ENCODE measurements around the gene AGR2. TPM values are rescaled to one million over a fixed set of nuclear protein-coding genes. Genes with fewer than 3 reads are reported as not detected.

Gene AGR2
- total RNA-seq, 1 experiment from 2014 or later = not detected

DNA sequence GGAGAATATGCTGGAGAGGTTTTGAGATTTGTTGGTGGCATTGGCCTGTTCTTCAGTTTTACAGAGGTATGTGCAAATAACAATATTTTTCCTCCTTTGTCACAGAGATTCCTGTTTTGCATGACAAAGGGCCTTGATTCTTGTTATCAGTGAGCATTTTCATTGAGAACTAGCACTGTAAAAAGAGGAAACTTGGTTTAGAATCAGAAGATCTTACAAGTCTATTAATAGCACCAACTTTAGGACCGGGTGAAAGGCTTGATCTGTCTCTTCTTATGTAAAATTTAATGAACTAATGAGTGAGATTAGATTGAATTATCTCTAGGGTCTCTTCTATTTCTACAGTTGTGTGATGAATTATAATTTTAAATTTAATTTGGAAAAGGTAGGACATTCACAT, 25.7 kb downstream of the AGR2 start:
- H4K8ac ChIP-seq (replicated peaks; ENCODE audit: insufficient read length, low read depth, low read length) = no peak overlapping the region
- no peak overlapping the region for H3K4me3 Mint-ChIP-seq
- no peaks in the 10 kb centered on the region for H3K79me1 ChIP-seq (ENCODE audit: insufficient read depth, low read depth, low read length, poor library complexity, severe bottlenecking)
- H3K4me1 ChIP-seq (ENCODE audit: insufficient read depth, low read length) = no peaks in the 10 kb centered on the region; the same call in 1 of the 2 replicates
- H3K27me3 Mint-ChIP-seq (ENCODE audit: low read depth) = no peaks in the 10 kb centered on the region
- no CpG with 5 or more reads among the region's 1 CpG for WGBS (ENCODE audit: extremely low coverage, insufficient read length, low lambda C conversion rate)
- H3K14ac ChIP-seq (ENCODE audit: insufficient read depth, low read length) = no peak overlapping the region
- peaks cover 0 to 2% (median 0%) of the 10 kb centered on the region in 3 experiments; a peak in 1 of 7 replicates for H3K36me3 Mint-ChIP-seq (ENCODE audit: insufficient read depth in 1 of 3, low read depth in 3 of 3)
- H4K5ac ChIP-seq (ENCODE audit: insufficient read length, low read depth, low read length) = no peak overlapping the region
- peaks cover 21 to 23% of the 10 kb centered on the region in 2 experiments for H3K4me1 Mint-ChIP-seq
- no peak overlapping the region for H3K27ac Mint-ChIP-seq
- H3K9ac ChIP-seq (ENCODE audit: extremely low read depth, insufficient read length, low read length) = no peak overlapping the region
- H2BK20ac ChIP-seq (ENCODE audit: low read depth, low read length, poor library complexity, severe bottlenecking) = no peak overlapping the region
- TF ChIP-seq, protein P1, sequence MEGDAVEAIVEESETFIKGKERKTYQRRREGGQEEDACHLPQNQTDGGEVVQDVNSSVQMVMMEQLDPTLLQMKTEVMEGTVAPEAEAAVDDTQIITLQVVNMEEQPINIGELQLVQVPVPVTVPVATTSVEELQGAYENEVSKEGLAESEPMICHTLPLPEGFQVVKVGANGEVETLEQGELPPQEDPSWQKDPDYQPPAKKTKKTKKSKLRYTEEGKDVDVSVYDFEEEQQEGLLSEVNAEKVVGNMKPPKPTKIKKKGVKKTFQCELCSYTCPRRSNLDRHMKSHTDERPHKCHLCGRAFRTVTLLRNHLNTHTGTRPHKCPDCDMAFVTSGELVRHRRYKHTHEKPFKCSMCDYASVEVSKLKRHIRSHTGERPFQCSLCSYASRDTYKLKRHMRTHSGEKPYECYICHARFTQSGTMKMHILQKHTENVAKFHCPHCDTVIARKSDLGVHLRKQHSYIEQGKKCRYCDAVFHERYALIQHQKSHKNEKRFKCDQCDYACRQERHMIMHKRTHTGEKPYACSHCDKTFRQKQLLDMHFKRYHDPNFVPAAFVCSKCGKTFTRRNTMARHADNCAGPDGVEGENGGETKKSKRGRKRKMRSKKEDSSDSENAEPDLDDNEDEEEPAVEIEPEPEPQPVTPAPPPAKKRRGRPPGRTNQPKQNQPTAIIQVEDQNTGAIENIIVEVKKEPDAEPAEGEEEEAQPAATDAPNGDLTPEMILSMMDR (conservative IDR thresholded peaks at IDR 0.05) = no peak
- no peak overlapping the region for H3T11ph ChIP-seq (ENCODE audit: low read length)
- no peak overlapping the region for H3K27ac ChIP-seq (ENCODE audit: insufficient read length, low read depth, low read length)
- H3K23ac ChIP-seq (ENCODE audit: insufficient read length, low read depth, low read length) = no peak overlapping the region
- no peaks in the 10 kb centered on the region for H3K9me3 ChIP-seq (ENCODE audit: control insufficient read depth, low read depth, low read length)
- no peak overlapping the region for H2BK12ac ChIP-seq (ENCODE audit: insufficient read length, low read depth, low read length)
- no peak overlapping the region for H3K56ac ChIP-seq (ENCODE audit: insufficient read length, low read depth, low read length)
- no peaks in the 10 kb centered on the region for H3K27me3 ChIP-seq (ENCODE audit: insufficient read depth, low read length)
- H3K79me2 ChIP-seq (ENCODE audit: insufficient read depth, low read length) = no peaks in the 10 kb centered on the region
- no peak overlapping the region for H2AFZ ChIP-seq (ENCODE audit: low read length)
- H2BK120ac ChIP-seq (ENCODE audit: low read depth, low read length, poor library complexity, severe bottlenecking) = no peak overlapping the region
- H4K20me1 ChIP-seq (ENCODE audit: control insufficient read depth, insufficient read depth, insufficient read length) = no peaks in the 10 kb centered on the region
- no peak overlapping the region for H3K4me2 ChIP-seq (ENCODE audit: insufficient read depth, insufficient read length, low read length)
- no peak overlapping the region for H3K18ac ChIP-seq (ENCODE audit: insufficient read length, low read depth, low read length)
- DNase-seq = no peak
- H2BK5ac ChIP-seq (ENCODE audit: insufficient read length, low read length) = no peak overlapping the region
- H2BK15ac ChIP-seq (ENCODE audit: low read depth, low read length) = no peak overlapping the region
- no peaks in the 10 kb centered on the region for H3K9me3 Mint-ChIP-seq
- H4K91ac ChIP-seq (ENCODE audit: insufficient read length, low read depth, low read length) = no peak overlapping the region
- H2AK5ac ChIP-seq (ENCODE audit: insufficient read length, low read length) = no peak overlapping the region
- no peak overlapping the region for H3K4ac ChIP-seq (ENCODE audit: low read depth, low read length)
- H3K23me2 ChIP-seq (ENCODE audit: insufficient read length, low read depth, low read length, poor library complexity, severe bottlenecking) = no peaks in the 10 kb centered on the region
